GM12878 (cell line): ENCODE data around the gene UACA. TPM values are rescaled to one million over a fixed set of nuclear protein-coding genes. Genes with fewer than 3 reads are reported as not detected.
A peak's percentile ranks its signal among the peaks of the same experiment; 100 is the strongest.
"Not testable (repeated sequence)": the region's sequence is repeated elsewhere in the genome, so short reads cannot be mapped to it uniquely, and the experiment has no call there.

Experiments
- ATAC-seq: fragments of 200-7000 bp; cut with Tn5 transposase; 3 replicates; pipeline ENCODE4 v1.9.1; 2020; ENCODE audit warnings: mild to moderate bottlenecking, moderate library complexity
- BruUV-seq: library from RNA; stranded (reverse); fragments of 400-500 nt; replicated peaks from 2 replicates; lab custom pipeline; 2021; lab: Mats Ljungman, UMichigan
- CTCF ChIA-PET: fragments of 300-600 bp; sonication (Branson Sonifier 250); formaldehyde crosslinking; extraction: SDS; loops from one replicate; lab custom pipeline; 2021; ENCODE audit warnings: inconsistent platforms; lab: Yijun Ruan, JAX
- POLR2A ChIA-PET: fragments of 350-600 bp; formaldehyde crosslinking; extraction: SDS; loops from one replicate; lab custom pipeline; 2021; ENCODE audit warnings: inconsistent platforms; lab: Charles Lee
- RAD21 ChIA-PET: fragments of 300-600 bp; sonication (Branson Sonifier 250); formaldehyde crosslinking; loops from one replicate; lab custom pipeline; 2023; ENCODE audit warnings: antibody characterized with exemption; ENCODE audit not compliant: unreplicated experiment; lab: Charles Lee
- SMC1A ChIA-PET: fragments of 300-600 bp; sonication (Branson Sonifier 250); formaldehyde crosslinking; loops from one replicate; lab custom pipeline; 2023; ENCODE audit not compliant: unreplicated experiment, uncharacterized antibody; lab: Charles Lee
- DNase-seq: peaks from one replicate; pipeline ENCODE4 v3.0.0-alpha.2; 2011; ENCODE audit warnings: low read depth, low spot score
- FAIRE-seq: peaks from 3 replicates; lab custom pipeline; 2011; peaks lifted over from hg19 to GRCh38; lab: Jason Lieb, UNC
- H2AFZ ChIP-seq: 2 replicates; pipeline ENCODE4 v1.6.0; 2011; ENCODE audit warnings: low read depth, low read length, control low read depth; ENCODE audit not compliant: control insufficient read depth
- H3K27ac ChIP-seq: 2 replicates; pipeline ENCODE4 v1.5.1; 2011; ENCODE audit warnings: control low read depth; ENCODE audit not compliant: control insufficient read depth, insufficient read depth
- H3K27me3 ChIP-seq, 2 experiments: replicated peaks in 1 of 2; 2 replicates each; pipeline versions ENCODE4 v1.6.0 to v1.6.1; 2011; ENCODE audit warnings: low read length in 1 of 2; ENCODE audit not compliant: control insufficient read depth in 2 of 2, insufficient read depth in 2 of 2
- H3K36me3 ChIP-seq, 2 experiments: 2 replicates each; pipeline ENCODE4 v1.5.1; 2011; ENCODE audit warnings: low read length in 1 of 2; ENCODE audit not compliant: control insufficient read depth in 2 of 2, insufficient read depth in 2 of 2
- H3K4me1 ChIP-seq: 2 replicates; pipeline ENCODE4 v1.6.1; 2011; ENCODE audit warnings: mild to moderate bottlenecking, low read length, moderate library complexity, mixed read lengths; ENCODE audit not compliant: control insufficient read depth, insufficient read depth
- H3K4me2 ChIP-seq: 2 replicates; pipeline ENCODE4 v1.6.0; 2011; ENCODE audit warnings: control low read depth; ENCODE audit not compliant: control insufficient read depth, insufficient read depth
- H3K4me3 ChIP-seq: fragments of 200-600 bp; sonication (generic); 2 replicates; pipeline ENCODE4 v1.5.1; 2016
- H3K79me2 ChIP-seq: 2 replicates; pipeline ENCODE4 v1.6.0; 2011; ENCODE audit warnings: low read length; ENCODE audit not compliant: control insufficient read depth, insufficient read depth
- H3K9ac ChIP-seq: 2 replicates; pipeline ENCODE4 v1.8.0; 2011; ENCODE audit warnings: low read length, control low read depth, mixed read lengths; ENCODE audit not compliant: control insufficient read depth, insufficient read depth
- H3K9me3 ChIP-seq: replicated peaks from 3 replicates; pipeline ENCODE4 v1.5.1; 2011; ENCODE audit warnings: mild to moderate bottlenecking, low read length; ENCODE audit not compliant: control insufficient read depth, insufficient read depth
- H4K20me1 ChIP-seq: 2 replicates; pipeline ENCODE4 v1.6.0; 2011; ENCODE audit not compliant: control insufficient read depth, insufficient read depth
- RB1 ChIP-seq: fragments of 450-650 bp; formaldehyde crosslinking; IDR thresholded peaks from 2 replicates; pipeline ENCODE4 v1.6.1; 2017; ENCODE audit warnings: mild to moderate bottlenecking, borderline replicate concordance
- SPI1 ChIP-seq: IDR thresholded peaks from 2 replicates; pipeline ENCODE4 v1.6.1; 2011; ENCODE audit warnings: low read depth, mild to moderate bottlenecking, low read length, moderate library complexity, borderline replicate concordance; ENCODE audit not compliant: insufficient read depth
- TCF12 ChIP-seq: IDR thresholded peaks from 2 replicates; pipeline ENCODE4 v1.6.1; 2011; ENCODE audit warnings: low read depth, mild to moderate bottlenecking, low read length
- ZNF384 ChIP-seq: IDR thresholded peaks from 2 replicates; pipeline ENCODE4 v1.6.1; 2012; ENCODE audit warnings: low read depth, mild to moderate bottlenecking, low read length, improper control_type of control experiment, borderline replicate concordance
- WGBS: methylation state at CpG from one replicate; pipeline ENCODE4 v1.1.6; 2016; ENCODE audit warnings: low lambda C conversion rate; ENCODE audit not compliant: insufficient replicate concordance, insufficient coverage; ENCODE audit errors: missing lambda C conversion rate; 5-methylcytosine and 5-hydroxymethylcytosine counted together
- in situ Hi-C: fragments of 300-500 bp; cut with MboI; formaldehyde crosslinking; loops from 9 replicates; pipeline ENCODE4 v1.14.3; 2018; ENCODE audit warnings: mixed read lengths
- intact Hi-C: fragments of 100-400 bp; cut with micrococcal nuclease; formaldehyde crosslinking; loops from one replicate; pipeline ENCODE4 v1.14.2; 2022; ENCODE audit not compliant: unreplicated experiment
- polyA plus RNA-seq, 11 experiments: library from polyadenylated mRNA; depleted of rRNA in 4 of 11; unstranded in 6 of 11; stranded (reverse) in 5 of 11; fragments of >200 nt; fragmentation: Nextera tagmentation in 4 of 11; fragmentation: Illumina TruSeq in 1 of 11; extraction: Ambion mirVana in 4 of 11; extraction: Trizol in 1 of 11; gene quantifications; 1 replicate in 1 of 11; 2 replicates in 10 of 11; pipeline versions ENCODE4 v1.2.1 to v1.2.3, GENCODE V29; 2011 to 2016; ENCODE audit warnings: inconsistent platforms in 2 of 11, missing spikeins in 2 of 11, low read depth in 1 of 11
- total RNA-seq, 4 experiments: library from RNA; depleted of rRNA in 3 of 4; stranded (reverse); fragments of >200 nt in 3 of 4; fragmentation: Illumina TruSeq in 1 of 4; extraction: Trizol in 1 of 4; gene quantifications; 2 replicates each; pipeline versions ENCODE4 v1.2.1 to v1.2.3, GENCODE V29; 2013 to 2021

The UACA gene
- total and polyA plus RNA-seq, 10 of the 15 experiments (the other 5 are each of a cell fraction or from before 2014, with no cell fraction given) = 0.30 to 4.0 (median 2.0) TPM

DNA sequence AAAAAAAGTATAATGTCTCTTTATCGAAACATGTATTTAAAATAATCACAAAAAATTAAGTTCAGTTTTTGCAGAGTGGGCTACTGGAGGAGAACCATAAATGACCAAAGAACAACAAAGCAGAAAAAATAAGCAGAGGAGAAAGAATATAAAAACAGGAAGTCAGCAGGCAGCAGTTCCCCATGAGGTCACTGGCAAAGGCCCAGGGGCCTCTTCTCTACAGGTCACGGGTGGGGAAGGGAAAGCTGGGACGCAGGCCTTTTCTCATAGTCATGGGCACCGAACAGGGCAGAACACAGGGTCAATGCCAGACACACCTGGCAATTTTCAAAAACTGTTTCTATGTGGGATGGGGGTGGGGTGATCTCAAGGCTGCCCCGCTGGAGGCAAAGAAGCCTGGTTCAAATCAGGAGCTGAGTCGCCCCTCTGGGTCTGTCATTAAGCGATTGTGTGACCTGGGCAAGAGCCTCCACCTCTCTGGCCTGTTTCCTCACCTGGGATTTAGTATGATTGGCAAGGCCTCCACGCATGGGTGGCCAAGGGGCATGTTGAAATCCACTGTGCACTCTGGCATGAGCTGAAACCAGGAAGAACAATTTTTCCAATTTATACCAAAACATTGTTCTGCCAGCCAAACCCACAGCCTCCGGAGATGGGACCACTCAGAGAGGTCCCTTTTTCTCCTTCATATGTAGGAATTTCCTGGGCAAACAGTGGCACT lies 43.8 kb upstream of the UACA start:
- ChIA-PET SMC1A (no interaction called here), RAD21 (no interaction called here), CTCF (no interaction called here), POLR2A (no interaction called here)
- Histone ChIP-seq H4K20me1 (no peaks in the 10 kb centered on the region), H3K79me2 (no peaks in the 10 kb centered on the region), H3K9me3 (no peaks in the 10 kb centered on the region), H3K36me3 (no peaks in the 10 kb centered on the region), H3K4me1 (no peaks in the 10 kb centered on the region), H3K4me2 (no peak overlapping the region), H2AFZ (no peak overlapping the region), H3K4me3 (no peak overlapping the region), H3K27me3 (no peaks in the 10 kb centered on the region; a peak in 1 of 4 replicates), H3K27ac (no peak overlapping the region), H3K9ac (no peak overlapping the region)
- in situ Hi-C loops (no loop called here), intact Hi-C loops (no loop called here)
- FAIRE-seq (no peak), ATAC-seq (no peak), DNase-seq (no peak)
- no TSS peak for BruUV-seq
- TF ChIP-seq TCF12 (no peak), SPI1 (peak; percentile 61; the same call in 1 of the 2 replicates), RB1 (no peak), ZNF384 (no peak)
- WGBS = 24% methylated on average over 9 of the region's 9 CpGs

DNA sequence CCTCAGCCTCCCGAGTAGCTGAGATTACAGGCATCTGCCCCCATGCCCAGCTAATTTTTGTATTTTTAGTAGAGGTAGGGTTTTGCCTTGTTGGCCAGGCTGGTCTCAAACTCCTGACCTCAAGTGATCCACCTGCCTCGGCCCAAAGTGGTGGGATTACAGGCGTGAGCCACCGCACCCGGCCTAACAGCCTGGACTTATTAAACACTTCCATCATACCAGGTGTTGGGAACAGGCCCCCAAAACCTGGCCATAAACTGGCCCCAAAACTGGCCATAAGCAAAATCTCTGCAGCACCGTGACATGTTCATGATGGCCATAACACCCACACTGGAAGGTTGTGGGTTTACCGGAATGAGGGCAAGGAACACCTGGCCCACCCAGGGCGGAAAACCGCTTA lies 41.0 kb upstream of the UACA start:
- SMC1A ChIA-PET, CTCF ChIA-PET, H4K20me1 ChIP-seq, H3K9ac ChIP-seq, H3K4me1 ChIP-seq, H3K36me3 ChIP-seq, RAD21 ChIA-PET, H2AFZ ChIP-seq, FAIRE-seq, H3K4me3 ChIP-seq, intact Hi-C loops, H3K27ac ChIP-seq, H3K4me2 ChIP-seq, H3K27me3 ChIP-seq, H3K79me2 ChIP-seq, H3K9me3 ChIP-seq, in situ Hi-C loops, ATAC-seq, POLR2A ChIA-PET, BruUV-seq, DNase-seq: not testable (repeated sequence)
- 44% methylated on average over 9 of the region's 9 CpGs for WGBS
